Mammary epithelial cell (primary cell): ENCODE measurements around the gene NPL.

Experiments
- EZH2 ChIP-seq: IDR thresholded peaks from 2 replicates; pipeline ENCODE4 v1.6.1; 2012; ENCODE audit warnings: low read length, inconsistent platforms, borderline replicate concordance
- TF ChIP-seq, protein P1 (sequence below), 2 donors: IDR thresholded peaks in 1 of 2; conservative IDR thresholded peaks in 1 of 2; 2 replicates each; pipeline ENCODE4 v1.5.1; 2011 to 2012; ENCODE audit warnings: inconsistent platforms in 2 of 2, low read length in 2 of 2, mild to moderate bottlenecking in 2 of 2, control low read depth in 1 of 2, low read depth in 1 of 2; ENCODE audit not compliant: insufficient read depth in 1 of 2; ENCODE audit errors: extremely low read depth in 1 of 2

DNA sequence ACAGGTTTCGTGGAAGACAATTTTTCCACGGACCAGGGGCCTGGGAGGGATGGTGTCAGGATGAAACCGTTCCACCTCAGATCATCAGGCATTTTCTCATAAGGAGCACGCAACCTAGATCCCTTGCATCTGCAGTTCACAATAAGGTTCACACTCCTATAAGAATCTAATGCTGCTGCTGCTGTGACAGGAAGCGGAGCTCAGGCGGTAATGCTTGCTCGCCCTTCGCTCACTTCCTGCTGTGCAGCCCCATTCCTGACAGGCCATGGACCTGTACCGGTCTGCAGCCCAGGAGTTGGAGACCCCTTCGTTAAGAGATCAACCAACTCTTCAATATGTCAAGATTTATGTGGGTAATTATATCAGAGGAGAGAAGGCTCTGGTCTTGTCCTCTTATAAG, 46.2 kb downstream of the NPL start:
- TF ChIP-seq, protein P1, sequence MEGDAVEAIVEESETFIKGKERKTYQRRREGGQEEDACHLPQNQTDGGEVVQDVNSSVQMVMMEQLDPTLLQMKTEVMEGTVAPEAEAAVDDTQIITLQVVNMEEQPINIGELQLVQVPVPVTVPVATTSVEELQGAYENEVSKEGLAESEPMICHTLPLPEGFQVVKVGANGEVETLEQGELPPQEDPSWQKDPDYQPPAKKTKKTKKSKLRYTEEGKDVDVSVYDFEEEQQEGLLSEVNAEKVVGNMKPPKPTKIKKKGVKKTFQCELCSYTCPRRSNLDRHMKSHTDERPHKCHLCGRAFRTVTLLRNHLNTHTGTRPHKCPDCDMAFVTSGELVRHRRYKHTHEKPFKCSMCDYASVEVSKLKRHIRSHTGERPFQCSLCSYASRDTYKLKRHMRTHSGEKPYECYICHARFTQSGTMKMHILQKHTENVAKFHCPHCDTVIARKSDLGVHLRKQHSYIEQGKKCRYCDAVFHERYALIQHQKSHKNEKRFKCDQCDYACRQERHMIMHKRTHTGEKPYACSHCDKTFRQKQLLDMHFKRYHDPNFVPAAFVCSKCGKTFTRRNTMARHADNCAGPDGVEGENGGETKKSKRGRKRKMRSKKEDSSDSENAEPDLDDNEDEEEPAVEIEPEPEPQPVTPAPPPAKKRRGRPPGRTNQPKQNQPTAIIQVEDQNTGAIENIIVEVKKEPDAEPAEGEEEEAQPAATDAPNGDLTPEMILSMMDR (conservative IDR thresholded peaks at IDR 0.05 in 1 of 2, IDR thresholded peaks at IDR 0.05 in 1 of 2; ENCODE audit: extremely low read depth in 1 of 2, insufficient read depth in 1 of 2, low read depth in 1 of 2, low read length in 2 of 2) = no peak
- no peak for TF ChIP-seq EZH2
